ENCODE measurements around the gene TKFC.

DNA sequence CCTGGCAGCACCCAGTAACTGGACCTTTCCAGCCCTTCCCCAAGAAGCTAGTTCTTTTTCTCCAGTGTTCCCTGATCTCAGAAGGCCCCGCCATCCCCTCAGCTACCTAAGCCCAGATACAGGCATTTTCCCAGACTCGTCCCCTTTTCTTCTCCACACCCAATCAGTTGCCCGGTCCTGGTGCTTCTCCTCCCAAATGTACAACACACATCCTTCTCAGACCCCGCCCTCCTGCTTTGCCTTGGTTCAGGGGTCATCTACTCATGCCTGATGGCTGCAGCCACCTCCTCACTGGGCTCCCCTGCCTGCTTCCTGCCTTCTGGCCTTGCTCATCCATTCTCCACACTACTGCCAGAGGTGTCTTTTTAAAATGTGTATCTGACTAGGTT, 6.5 kb downstream of the TKFC start:
- TF ChIP-seq CTCF (IDR thresholded peaks at IDR 0.05): no peak
- no peak for TF ChIP-seq POLR2A (IDR thresholded peaks at IDR 0.05)
- no peak for TF ChIP-seq POLR2AphosphoS5 (IDR thresholded peaks at IDR 0.05)
